ENCODE results near the gene MAP3K8. TPM values are rescaled to one million over a fixed set of nuclear protein-coding genes. Genes with fewer than 3 reads are reported as not detected.

Gene MAP3K8
- total RNA-seq, 1 donor from 2014 or later = 11.5 TPM

DNA sequence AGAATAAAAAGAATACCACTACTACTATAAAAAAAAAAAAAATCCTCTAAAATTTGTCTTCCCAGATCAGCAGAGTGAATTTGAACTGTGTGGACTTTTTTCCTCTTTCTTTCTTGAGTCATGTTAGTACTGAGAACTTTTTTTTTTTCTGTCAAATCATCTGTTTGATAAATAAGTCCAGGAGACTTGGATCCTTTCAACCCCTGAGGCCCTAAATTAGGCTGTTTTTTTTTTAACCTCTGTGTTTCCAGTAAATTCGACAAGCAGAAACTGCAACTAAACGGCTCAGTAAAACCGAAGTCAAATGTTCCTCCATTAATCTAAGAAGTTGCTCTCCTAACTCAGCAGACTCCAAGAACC, 2.7 kb downstream of the MAP3K8 start:
- no peaks in the 10 kb centered on the region for H3K9me3 Mint-ChIP-seq (ENCODE audit: unreplicated experiment)
- peak overlapping the region; percentile 72 for H3K4me3 Mint-ChIP-seq (ENCODE audit: unreplicated experiment)
- peaks cover 18% of the 10 kb centered on the region for H3K36me3 Mint-ChIP-seq (ENCODE audit: unreplicated experiment)
- H3K27ac Mint-ChIP-seq (ENCODE audit: unreplicated experiment) = peak overlapping the region; percentile 96
- DNase-seq (ENCODE audit: extremely low spot score, unreplicated experiment) = no peak
- no peaks in the 10 kb centered on the region for H3K27me3 Mint-ChIP-seq (ENCODE audit: unreplicated experiment)
- TF ChIP-seq, protein P1, sequence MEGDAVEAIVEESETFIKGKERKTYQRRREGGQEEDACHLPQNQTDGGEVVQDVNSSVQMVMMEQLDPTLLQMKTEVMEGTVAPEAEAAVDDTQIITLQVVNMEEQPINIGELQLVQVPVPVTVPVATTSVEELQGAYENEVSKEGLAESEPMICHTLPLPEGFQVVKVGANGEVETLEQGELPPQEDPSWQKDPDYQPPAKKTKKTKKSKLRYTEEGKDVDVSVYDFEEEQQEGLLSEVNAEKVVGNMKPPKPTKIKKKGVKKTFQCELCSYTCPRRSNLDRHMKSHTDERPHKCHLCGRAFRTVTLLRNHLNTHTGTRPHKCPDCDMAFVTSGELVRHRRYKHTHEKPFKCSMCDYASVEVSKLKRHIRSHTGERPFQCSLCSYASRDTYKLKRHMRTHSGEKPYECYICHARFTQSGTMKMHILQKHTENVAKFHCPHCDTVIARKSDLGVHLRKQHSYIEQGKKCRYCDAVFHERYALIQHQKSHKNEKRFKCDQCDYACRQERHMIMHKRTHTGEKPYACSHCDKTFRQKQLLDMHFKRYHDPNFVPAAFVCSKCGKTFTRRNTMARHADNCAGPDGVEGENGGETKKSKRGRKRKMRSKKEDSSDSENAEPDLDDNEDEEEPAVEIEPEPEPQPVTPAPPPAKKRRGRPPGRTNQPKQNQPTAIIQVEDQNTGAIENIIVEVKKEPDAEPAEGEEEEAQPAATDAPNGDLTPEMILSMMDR (IDR thresholded peaks at IDR 0.05) = no peak
- H3K4me1 Mint-ChIP-seq (ENCODE audit: unreplicated experiment) = peaks cover 55% of the 10 kb centered on the region

GRCh38 chr10:30437031-30437841, 3.3 kb downstream of the MAP3K8 start:
- peak overlapping the region; percentile 96 for H3K27ac Mint-ChIP-seq (ENCODE audit: unreplicated experiment)
- H3K4me3 Mint-ChIP-seq (ENCODE audit: unreplicated experiment) = peak overlapping the region; percentile 72
- H3K27me3 Mint-ChIP-seq (ENCODE audit: unreplicated experiment) = no peaks in the 10 kb centered on the region
- no peak for DNase-seq (ENCODE audit: extremely low spot score, unreplicated experiment)
- H3K36me3 Mint-ChIP-seq (ENCODE audit: unreplicated experiment) = peaks cover 23% of the 10 kb centered on the region
- H3K4me1 Mint-ChIP-seq (ENCODE audit: unreplicated experiment) = peaks cover 54% of the 10 kb centered on the region
- TF ChIP-seq, protein P1 (IDR thresholded peaks at IDR 0.05) = no peak
- no peaks in the 10 kb centered on the region for H3K9me3 Mint-ChIP-seq (ENCODE audit: unreplicated experiment)

- Mint-ChIP-seq H3K27ac (ENCODE audit: unreplicated experiment) (peak overlapping the region; percentile 96), H3K4me3 (ENCODE audit: unreplicated experiment) (peak overlapping the region; percentile 72)
- TF ChIP-seq, protein P1 (IDR thresholded peaks at IDR 0.05) = no peak
Measured at GRCh38 chr10:30438021-30438850, 4.3 kb downstream of the MAP3K8 start.

GRCh38 chr10:30439931-30440330, 5.9 kb downstream of the MAP3K8 start:
- Mint-ChIP-seq H3K4me1 (ENCODE audit: unreplicated experiment) (peaks cover 44% of the 10 kb centered on the region), H3K4me3 (ENCODE audit: unreplicated experiment) (no peak overlapping the region), H3K27ac (ENCODE audit: unreplicated experiment) (no peak overlapping the region), H3K9me3 (ENCODE audit: unreplicated experiment) (no peaks in the 10 kb centered on the region), H3K27me3 (ENCODE audit: unreplicated experiment) (no peaks in the 10 kb centered on the region), H3K36me3 (ENCODE audit: unreplicated experiment) (peaks cover 30% of the 10 kb centered on the region)
- DNase-seq (ENCODE audit: extremely low spot score, unreplicated experiment) = no peak
- TF ChIP-seq, protein P1 (IDR thresholded peaks at IDR 0.05) = no peak

More at GRCh38 chr10:30438021-30438850, 4.3 kb downstream of the MAP3K8 start:
- no peak for DNase-seq (ENCODE audit: extremely low spot score, unreplicated experiment)
- Mint-ChIP-seq H3K27me3 (ENCODE audit: unreplicated experiment) (no peaks in the 10 kb centered on the region), H3K9me3 (ENCODE audit: unreplicated experiment) (no peaks in the 10 kb centered on the region), H3K36me3 (ENCODE audit: unreplicated experiment) (peaks cover 28% of the 10 kb centered on the region), H3K4me1 (ENCODE audit: unreplicated experiment) (peaks cover 46% of the 10 kb centered on the region)
